H1 (cell line): ENCODE data around the gene USP24.

Experiments used
- CBX8 ChIP-seq: fragments of 300-800, 300-1000 bp; sonication (generic); IDR thresholded peaks from 2 replicates; pipeline ENCODE4 v1.7.1; 2016; ENCODE audit warnings: low read depth, low read length, borderline replicate concordance
- CHD2 ChIP-seq: IDR thresholded peaks from 2 replicates; pipeline ENCODE4 v1.6.1; 2012; ENCODE audit warnings: low read length, improper control_type of control experiment
- EP300 ChIP-seq, 2 experiments: IDR thresholded peaks; 1 replicate in 1 of 2; 2 replicates in 1 of 2; pipeline ENCODE4 v1.6.1; 2011 to 2012; ENCODE audit warnings: low read depth in 2 of 2, low read length in 2 of 2, mild to moderate bottlenecking in 2 of 2, borderline replicate concordance in 1 of 2, inconsistent platforms in 1 of 2, moderate library complexity in 1 of 2
- HDAC2 ChIP-seq, 2 experiments: fragments of 300-600 bp in 1 of 2; sonication (generic) in 1 of 2; IDR thresholded peaks; 2 replicates each; pipeline ENCODE4 v1.6.1; 2011 to 2012; ENCODE audit warnings: low read depth in 2 of 2, low read length in 2 of 2, mild to moderate bottlenecking in 2 of 2, moderate library complexity in 2 of 2, borderline replicate concordance in 1 of 2, inconsistent platforms in 1 of 2
- JUND ChIP-seq: IDR thresholded peaks from 2 replicates; pipeline ENCODE4 v1.6.1; 2011; ENCODE audit warnings: mild to moderate bottlenecking, improper control_type of control experiment, low read length
- MAFK ChIP-seq: IDR thresholded peaks from 2 replicates; pipeline ENCODE4 v1.6.1; 2012; ENCODE audit warnings: low read depth, mild to moderate bottlenecking, improper control_type of control experiment, low read length
- NRF1 ChIP-seq: IDR thresholded peaks from 2 replicates; pipeline ENCODE4 v1.6.1; 2011; ENCODE audit warnings: mild to moderate bottlenecking, low read depth, low read length, improper control_type of control experiment
- POLR2A ChIP-seq, 2 experiments: IDR thresholded peaks; 1 replicate in 1 of 2; 2 replicates in 1 of 2; pipeline ENCODE4 v1.6.1; 2011; ENCODE audit warnings: low read depth in 2 of 2, low read length in 2 of 2, mild to moderate bottlenecking in 2 of 2; ENCODE audit errors: control extremely low read depth in 1 of 2
- SIRT6 ChIP-seq: IDR thresholded peaks from one replicate; pipeline ENCODE4 v1.7.1; 2012; ENCODE audit warnings: low read length, inconsistent platforms
- TAF1 ChIP-seq: IDR thresholded peaks from 2 replicates; pipeline ENCODE4 v1.6.1; 2011; ENCODE audit warnings: mild to moderate bottlenecking, low read depth, low read length
- TAF7 ChIP-seq: optimal IDR thresholded peaks from 2 replicates; pipeline ENCODE3; 2011; ENCODE audit warnings: low read depth, mild to moderate bottlenecking, inconsistent platforms, low read length, moderate library complexity, borderline replicate concordance
- TF ChIP-seq, protein P1 (sequence below), 3 experiments: IDR thresholded peaks; 1 replicate in 2 of 3; 2 replicates in 1 of 3; pipeline versions ENCODE4 v1.5.1 to v1.6.1; 2011; ENCODE audit warnings: low read length in 3 of 3, mild to moderate bottlenecking in 3 of 3, inconsistent platforms in 2 of 3, low read depth in 1 of 3, moderate library complexity in 1 of 3; ENCODE audit not compliant: insufficient read depth in 1 of 3; ENCODE audit errors: control extremely low read depth in 1 of 3

DNA sequence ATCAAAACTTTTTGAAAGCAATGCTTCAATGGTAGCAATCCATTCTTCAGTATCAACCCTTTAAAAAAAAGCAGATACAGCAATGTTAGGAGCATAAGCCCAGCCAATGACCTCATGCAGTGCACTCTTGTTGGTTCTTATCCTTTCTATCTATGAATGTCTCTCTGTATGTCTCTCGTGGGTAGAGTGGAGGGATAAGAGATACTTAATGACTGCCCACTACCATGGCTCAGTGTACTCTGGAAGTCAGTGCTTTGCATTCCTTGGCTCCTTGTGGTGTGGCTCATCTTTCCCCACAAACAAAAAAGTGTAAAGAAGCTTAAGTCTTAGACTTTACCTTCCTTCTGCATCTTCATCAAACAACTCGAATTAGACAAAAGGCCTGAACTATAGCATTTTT lies 125.5 kb downstream of the USP24 start:
- TF ChIP-seq TAF1 (no peak), POLR2A (IDR thresholded peaks at IDR 0.05; ENCODE audit: control extremely low read depth in 1 of 2, low read depth in 2 of 2, low read length in 2 of 2) (no peak), HDAC2 (IDR thresholded peaks at IDR 0.05; ENCODE audit: borderline replicate concordance in 1 of 2, low read depth in 2 of 2, low read length in 2 of 2) (no peak), EP300 (IDR thresholded peaks at IDR 0.05; ENCODE audit: borderline replicate concordance in 1 of 2, low read depth in 2 of 2, low read length in 2 of 2) (no peak), TAF7 (no peak), NRF1 (no peak), MAFK (no peak), SIRT6 (no peak), CHD2 (no peak), CBX8 (no peak), JUND (no peak)
- TF ChIP-seq, protein P1, sequence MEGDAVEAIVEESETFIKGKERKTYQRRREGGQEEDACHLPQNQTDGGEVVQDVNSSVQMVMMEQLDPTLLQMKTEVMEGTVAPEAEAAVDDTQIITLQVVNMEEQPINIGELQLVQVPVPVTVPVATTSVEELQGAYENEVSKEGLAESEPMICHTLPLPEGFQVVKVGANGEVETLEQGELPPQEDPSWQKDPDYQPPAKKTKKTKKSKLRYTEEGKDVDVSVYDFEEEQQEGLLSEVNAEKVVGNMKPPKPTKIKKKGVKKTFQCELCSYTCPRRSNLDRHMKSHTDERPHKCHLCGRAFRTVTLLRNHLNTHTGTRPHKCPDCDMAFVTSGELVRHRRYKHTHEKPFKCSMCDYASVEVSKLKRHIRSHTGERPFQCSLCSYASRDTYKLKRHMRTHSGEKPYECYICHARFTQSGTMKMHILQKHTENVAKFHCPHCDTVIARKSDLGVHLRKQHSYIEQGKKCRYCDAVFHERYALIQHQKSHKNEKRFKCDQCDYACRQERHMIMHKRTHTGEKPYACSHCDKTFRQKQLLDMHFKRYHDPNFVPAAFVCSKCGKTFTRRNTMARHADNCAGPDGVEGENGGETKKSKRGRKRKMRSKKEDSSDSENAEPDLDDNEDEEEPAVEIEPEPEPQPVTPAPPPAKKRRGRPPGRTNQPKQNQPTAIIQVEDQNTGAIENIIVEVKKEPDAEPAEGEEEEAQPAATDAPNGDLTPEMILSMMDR (IDR thresholded peaks at IDR 0.05; ENCODE audit: control extremely low read depth in 1 of 3, insufficient read depth in 1 of 3, low read depth in 1 of 3, low read length in 3 of 3): no peak
